ENCODE measurements around the gene AIMP2.

The AIMP2 gene

DNA sequence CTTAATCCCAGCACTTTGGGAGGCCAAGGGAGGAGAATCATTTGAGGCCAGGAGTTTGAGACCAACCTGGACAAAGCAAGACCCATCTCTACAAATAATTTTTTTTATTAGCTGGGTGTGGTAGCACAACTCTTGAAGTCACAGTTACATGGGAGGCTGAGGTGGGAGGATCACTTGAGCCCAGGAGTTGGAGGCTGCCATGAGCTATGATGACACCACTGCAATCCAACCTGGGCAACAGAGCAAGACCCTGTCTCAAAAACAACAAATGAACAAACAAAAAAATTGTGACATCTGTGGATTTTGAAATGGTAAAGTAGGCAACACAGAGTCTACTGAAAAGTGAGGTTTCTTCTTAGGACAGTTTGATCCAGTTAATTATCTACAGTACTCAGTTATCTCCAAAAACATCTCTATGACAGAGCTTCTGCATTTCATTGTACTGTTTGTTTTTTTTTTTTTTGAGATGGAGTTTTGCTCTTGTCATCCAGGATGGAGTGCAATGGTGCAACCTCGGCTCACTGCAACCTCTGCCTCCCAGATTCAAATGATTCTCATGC, 18.8 kb downstream of the AIMP2 start:
- WGBS, 2 donors (ENCODE audit: extremely low coverage in 2 of 2, insufficient read length in 2 of 2, insufficient replicate concordance in 1 of 2), result no CpG with 5 or more reads among the region's 1 CpG
- no peak overlapping the region for H2BK15ac ChIP-seq (ENCODE audit: low read length)

GRCh38 chr7:6028563-6028962, 19.5 kb downstream of the AIMP2 start:
- no peaks in the 10 kb centered on the region for H3K9me3 ChIP-seq (replicated peaks in 1 of 2; ENCODE audit: control insufficient read depth in 2 of 2, insufficient read depth in 1 of 2, low read depth in 1 of 2, low read length in 2 of 2)
- no peaks in the 10 kb centered on the region for H3K27me3 ChIP-seq (ENCODE audit: control insufficient read depth in 3 of 3, insufficient read depth in 3 of 3, low read depth in 1 of 3, low read length in 3 of 3)
- H3K23ac ChIP-seq (ENCODE audit: low read depth, low read length, poor library complexity), result no peak overlapping the region
- no peak overlapping the region for H3K4ac ChIP-seq (ENCODE audit: low read length)
- no peak overlapping the region for H2AK5ac ChIP-seq (ENCODE audit: low read depth, low read length)
- no peak overlapping the region for H2BK5ac ChIP-seq (ENCODE audit: low read length)
- no peak for DNase-seq (ENCODE audit: low spot score)
- WGBS, 2 donors (ENCODE audit: extremely low coverage in 2 of 2, insufficient read length in 2 of 2, insufficient replicate concordance in 1 of 2), result no CpG with 5 or more reads among the region's 5 CpGs
- peaks cover 32 to 98% of the 10 kb centered on the region in 2 donors for H3K36me3 ChIP-seq (replicated peaks in 1 of 2; ENCODE audit: control insufficient read depth in 2 of 2, insufficient read depth in 2 of 2, low read length in 2 of 2)
- no peak overlapping the region for H4K91ac ChIP-seq (ENCODE audit: low read depth, low read length, poor library complexity)
- no peak overlapping the region for H3K14ac ChIP-seq (ENCODE audit: low read length)
- no peak overlapping the region for H2BK120ac ChIP-seq (ENCODE audit: low read depth, low read length)
- H3K18ac ChIP-seq (ENCODE audit: low read length), result no peak overlapping the region
- no peak overlapping the region for H2BK15ac ChIP-seq (ENCODE audit: low read length)
- peaks cover 2% of the 10 kb centered on the region for H3K79me1 ChIP-seq (ENCODE audit: low read depth, low read length)
- no peak overlapping the region for H3K27ac ChIP-seq (replicated peaks; ENCODE audit: low read length)
- no peak overlapping the region for H3K4me2 ChIP-seq (ENCODE audit: insufficient read depth, low read length, poor library complexity, severe bottlenecking)
- no peak overlapping the region for H4K8ac ChIP-seq (ENCODE audit: low read depth, low read length)
- no peak overlapping the region for H3K9ac ChIP-seq (ENCODE audit: low read depth, low read length, poor library complexity)
- no peak overlapping the region for H3K4me3 ChIP-seq (ENCODE audit: low read length in 2 of 2)
- no peak overlapping the region for H2AFZ ChIP-seq (ENCODE audit: low read length)
- no peak overlapping the region for H2BK12ac ChIP-seq (ENCODE audit: low read length)
- H3K4me1 ChIP-seq (ENCODE audit: control insufficient read depth in 2 of 2, insufficient read depth in 1 of 2, low read depth in 1 of 2, low read length in 2 of 2), result no peaks in the 10 kb centered on the region

More for the DNA sequence above, 18.8 kb downstream of the AIMP2 start:
- H4K8ac ChIP-seq (ENCODE audit: low read depth, low read length), result no peak overlapping the region
- no peak overlapping the region for H3K4ac ChIP-seq (ENCODE audit: low read length)
- H3K23ac ChIP-seq (ENCODE audit: low read depth, low read length, poor library complexity), result no peak overlapping the region
- H3K9me3 ChIP-seq (replicated peaks in 1 of 2; ENCODE audit: control insufficient read depth in 2 of 2, insufficient read depth in 1 of 2, low read depth in 1 of 2, low read length in 2 of 2), result no peaks in the 10 kb centered on the region
- H2AK5ac ChIP-seq (ENCODE audit: low read depth, low read length), result no peak overlapping the region
- DNase-seq (ENCODE audit: low spot score), result no peak
- H3K27ac ChIP-seq (replicated peaks; ENCODE audit: low read length), result no peak overlapping the region
- no peaks in the 10 kb centered on the region for H3K27me3 ChIP-seq (ENCODE audit: control insufficient read depth in 3 of 3, insufficient read depth in 3 of 3, low read depth in 1 of 3, low read length in 3 of 3)
- H3K4me1 ChIP-seq (ENCODE audit: control insufficient read depth in 2 of 2, insufficient read depth in 1 of 2, low read depth in 1 of 2, low read length in 2 of 2), result no peaks in the 10 kb centered on the region
- H4K91ac ChIP-seq (ENCODE audit: low read depth, low read length, poor library complexity), result no peak overlapping the region
- H2AFZ ChIP-seq (ENCODE audit: low read length), result no peak overlapping the region
- H2BK12ac ChIP-seq (ENCODE audit: low read length), result no peak overlapping the region
- H2BK120ac ChIP-seq (ENCODE audit: low read depth, low read length), result no peak overlapping the region
- no peak overlapping the region for H3K9ac ChIP-seq (ENCODE audit: low read depth, low read length, poor library complexity)
- no peak overlapping the region for H3K4me2 ChIP-seq (ENCODE audit: insufficient read depth, low read length, poor library complexity, severe bottlenecking)
- H3K18ac ChIP-seq (ENCODE audit: low read length), result no peak overlapping the region
- H3K14ac ChIP-seq (ENCODE audit: low read length), result no peak overlapping the region
- peaks cover 2% of the 10 kb centered on the region for H3K79me1 ChIP-seq (ENCODE audit: low read depth, low read length)
- no peak overlapping the region for H3K4me3 ChIP-seq (ENCODE audit: low read length in 2 of 2)
- H2BK5ac ChIP-seq (ENCODE audit: low read length), result no peak overlapping the region
- H3K36me3 ChIP-seq (replicated peaks in 1 of 2; ENCODE audit: control insufficient read depth in 2 of 2, insufficient read depth in 2 of 2, low read length in 2 of 2), result peaks cover 38 to 99% of the 10 kb centered on the region in 2 donors

- Histone ChIP-seq H3K36me3 (replicated peaks in 1 of 2; ENCODE audit: control insufficient read depth in 2 of 2, insufficient read depth in 2 of 2, low read length in 2 of 2) (peaks cover 37 to 98% of the 10 kb centered on the region in 2 donors), H3K18ac (ENCODE audit: low read length) (no peak within 1 kb of the TSS)
These were observed 21.9 kb downstream of the AIMP2 start, which contains the start of gene ANKRD61 for GRCh38 chr7:6030988-6031387. ANKRD61 (plus strand) TSS chr7:6031376; CDS start chr7:6031376, 0 bp downstream.

GRCh38 chr7:6031567-6031966, 22.5 kb downstream of the AIMP2 start:
- no peak overlapping the region for H3K23ac ChIP-seq (ENCODE audit: low read depth, low read length, poor library complexity)
- H4K8ac ChIP-seq (ENCODE audit: low read depth, low read length), result no peak overlapping the region
- no peak overlapping the region for H3K27ac ChIP-seq (replicated peaks; ENCODE audit: low read length)
- H2AFZ ChIP-seq (ENCODE audit: low read length), result no peak overlapping the region
- WGBS, 2 donors (ENCODE audit: extremely low coverage in 2 of 2, insufficient read length in 2 of 2, insufficient replicate concordance in 1 of 2), result no CpG with 5 or more reads among the region's 3 CpGs
- H3K4me3 ChIP-seq (ENCODE audit: low read length in 2 of 2), result no peak overlapping the region
- no peak overlapping the region for H2BK120ac ChIP-seq (ENCODE audit: low read depth, low read length)
- H3K9ac ChIP-seq (ENCODE audit: low read depth, low read length, poor library complexity), result no peak overlapping the region
- H3K18ac ChIP-seq (ENCODE audit: low read length), result no peak overlapping the region
- no peak for DNase-seq (ENCODE audit: low spot score)
- no peak overlapping the region for H2BK15ac ChIP-seq (ENCODE audit: low read length)
- no peak overlapping the region for H4K91ac ChIP-seq (ENCODE audit: low read depth, low read length, poor library complexity)
- no peak overlapping the region for H3K4me2 ChIP-seq (ENCODE audit: insufficient read depth, low read length, poor library complexity, severe bottlenecking)
- H3K4me1 ChIP-seq (ENCODE audit: control insufficient read depth in 2 of 2, insufficient read depth in 1 of 2, low read depth in 1 of 2, low read length in 2 of 2), result no peaks in the 10 kb centered on the region
- H2AK5ac ChIP-seq (ENCODE audit: low read depth, low read length), result no peak overlapping the region
- no peak overlapping the region for H2BK12ac ChIP-seq (ENCODE audit: low read length)
- H3K14ac ChIP-seq (ENCODE audit: low read length), result no peak overlapping the region
- peaks cover 2% of the 10 kb centered on the region for H3K79me1 ChIP-seq (ENCODE audit: low read depth, low read length)
- H3K36me3 ChIP-seq (replicated peaks in 1 of 2; ENCODE audit: control insufficient read depth in 2 of 2, insufficient read depth in 2 of 2, low read length in 2 of 2), result peaks cover 35 to 98% of the 10 kb centered on the region in 2 donors
- no peaks in the 10 kb centered on the region for H3K9me3 ChIP-seq (replicated peaks in 1 of 2; ENCODE audit: control insufficient read depth in 2 of 2, insufficient read depth in 1 of 2, low read depth in 1 of 2, low read length in 2 of 2)
- no peaks in the 10 kb centered on the region for H3K27me3 ChIP-seq (ENCODE audit: control insufficient read depth in 3 of 3, insufficient read depth in 3 of 3, low read depth in 1 of 3, low read length in 3 of 3)
- no peak overlapping the region for H3K4ac ChIP-seq (ENCODE audit: low read length)
- H2BK5ac ChIP-seq (ENCODE audit: low read length), result no peak overlapping the region

More at GRCh38 chr7:6030988-6031387, 21.9 kb downstream of the AIMP2 start, which contains the start of gene ANKRD61:
- Histone ChIP-seq H2AFZ (ENCODE audit: low read length) (no peak within 1 kb of the TSS), H3K27me3 (ENCODE audit: control insufficient read depth in 3 of 3, insufficient read depth in 3 of 3, low read depth in 1 of 3, low read length in 3 of 3) (no peaks in the 10 kb centered on the region), H4K8ac (ENCODE audit: low read depth, low read length) (no peak within 1 kb of the TSS), H3K9me3 (replicated peaks in 1 of 2; ENCODE audit: control insufficient read depth in 2 of 2, insufficient read depth in 1 of 2, low read depth in 1 of 2, low read length in 2 of 2) (no peaks in the 10 kb centered on the region), H2BK5ac (ENCODE audit: low read length) (no peak within 1 kb of the TSS), H3K4me1 (ENCODE audit: control insufficient read depth in 2 of 2, insufficient read depth in 1 of 2, low read depth in 1 of 2, low read length in 2 of 2) (no peaks in the 10 kb centered on the region), H3K9ac (ENCODE audit: low read depth, low read length, poor library complexity) (no peak within 1 kb of the TSS), H3K27ac (replicated peaks; ENCODE audit: low read length) (no peak within 1 kb of the TSS), H2BK15ac (ENCODE audit: low read length) (no peak within 1 kb of the TSS), H2BK12ac (ENCODE audit: low read length) (no peak within 1 kb of the TSS), H3K23ac (ENCODE audit: low read depth, low read length, poor library complexity) (no peak within 1 kb of the TSS), H3K4me3 (ENCODE audit: low read length in 2 of 2) (no peak within 1 kb of the TSS), H2AK5ac (ENCODE audit: low read depth, low read length) (no peak within 1 kb of the TSS), H3K4me2 (ENCODE audit: insufficient read depth, low read length, poor library complexity, severe bottlenecking) (no peak within 1 kb of the TSS), H4K91ac (ENCODE audit: low read depth, low read length, poor library complexity) (no peak within 1 kb of the TSS), H3K79me1 (ENCODE audit: low read depth, low read length) (peaks cover 2% of the 10 kb centered on the region), H2BK120ac (ENCODE audit: low read depth, low read length) (no peak within 1 kb of the TSS), H3K14ac (ENCODE audit: low read length) (no peak within 1 kb of the TSS), H3K4ac (ENCODE audit: low read length) (no peak within 1 kb of the TSS)
- no peak for DNase-seq (ENCODE audit: low spot score)
- WGBS, 2 donors (ENCODE audit: extremely low coverage in 2 of 2, insufficient read length in 2 of 2, insufficient replicate concordance in 1 of 2), result no CpG with 5 or more reads among the region's 2 CpGs

Measured in neuronal stem cell (in vitro differentiated cells).